Astrocyte (in vitro differentiated cells and primary cell): ENCODE data around the gene GLRX2. TPM values are rescaled to one million over a fixed set of nuclear protein-coding genes. Genes with fewer than 3 reads are reported as not detected.
"Not testable (repeated sequence)": the region's sequence is repeated elsewhere in the genome, so short reads cannot be mapped to it uniquely, and the experiment has no call there.

ENCODE experiments used
- DNase-seq: peaks from one replicate; pipeline ENCODE4 v3.0.0-alpha.2; 2010; ENCODE audit warnings: low read depth
- FAIRE-seq: peaks from 2 replicates; lab custom pipeline; 2011; peaks lifted over from hg19 to GRCh38; lab: Jason Lieb, UNC
- H2AFZ ChIP-seq: 2 replicates; pipeline ENCODE4 v1.6.0; 2012; ENCODE audit warnings: low read depth, low read length, inconsistent platforms
- H3K27ac ChIP-seq: 2 replicates; pipeline ENCODE4 v1.5.1; 2011; ENCODE audit warnings: low read depth, low read length, inconsistent platforms
- H3K27me3 ChIP-seq: 2 replicates; pipeline ENCODE4 v1.6.0; 2011; ENCODE audit warnings: low read length, inconsistent platforms; ENCODE audit not compliant: insufficient read depth
- H3K36me3 ChIP-seq: 2 replicates; pipeline ENCODE4 v1.5.1; 2011; ENCODE audit warnings: low read length, inconsistent platforms; ENCODE audit not compliant: insufficient read depth
- H3K4me1 ChIP-seq: 2 replicates; pipeline ENCODE4 v1.5.1; 2011; ENCODE audit warnings: low read length, inconsistent platforms; ENCODE audit not compliant: insufficient read depth
- H3K4me2 ChIP-seq: 2 replicates; pipeline ENCODE4 v1.6.0; 2012; ENCODE audit warnings: low read length, inconsistent platforms
- H3K4me3 ChIP-seq: 2 replicates; pipeline ENCODE4 v1.5.1; 2011; ENCODE audit warnings: low read depth, mild to moderate bottlenecking, low read length, inconsistent platforms; ENCODE audit not compliant: insufficient read depth
- H3K79me2 ChIP-seq: 2 replicates; pipeline ENCODE4 v1.6.0; 2012; ENCODE audit warnings: mild to moderate bottlenecking, low read length, inconsistent platforms; ENCODE audit not compliant: insufficient read depth
- H3K9ac ChIP-seq: 2 replicates; pipeline ENCODE4 v1.6.0; 2012; ENCODE audit warnings: mild to moderate bottlenecking, low read length, inconsistent platforms
- H3K9me3 ChIP-seq: 2 replicates; pipeline ENCODE4 v1.5.1; 2012; ENCODE audit warnings: low read depth, mild to moderate bottlenecking, low read length, inconsistent platforms; ENCODE audit not compliant: insufficient read depth
- H4K20me1 ChIP-seq: 2 replicates; pipeline ENCODE4 v1.6.0; 2012; ENCODE audit warnings: low read length, inconsistent platforms; ENCODE audit not compliant: insufficient read depth
- H3K27ac Mint-ChIP-seq: one replicate; pipeline ENCODE4 v1.8.0; 2021; ENCODE audit warnings: mild to moderate bottlenecking, mixed read lengths; ENCODE audit not compliant: unreplicated experiment
- H3K27me3 Mint-ChIP-seq: one replicate; pipeline ENCODE4 v1.8.0; 2021; ENCODE audit warnings: low read depth, mixed read lengths; ENCODE audit not compliant: unreplicated experiment
- H3K36me3 Mint-ChIP-seq: one replicate; pipeline ENCODE4 v1.8.0; 2021; ENCODE audit warnings: low read depth, mixed read lengths; ENCODE audit not compliant: unreplicated experiment
- H3K4me1 Mint-ChIP-seq: one replicate; pipeline ENCODE4 v1.8.0; 2021; ENCODE audit warnings: low read depth, mixed read lengths; ENCODE audit not compliant: unreplicated experiment
- H3K4me3 Mint-ChIP-seq: one replicate; pipeline ENCODE4 v1.8.0; 2021; ENCODE audit warnings: mild to moderate bottlenecking, moderate library complexity, mixed read lengths; ENCODE audit not compliant: unreplicated experiment
- H3K9me3 Mint-ChIP-seq: one replicate; pipeline ENCODE4 v1.8.0; 2021; ENCODE audit warnings: mild to moderate bottlenecking, mixed read lengths; ENCODE audit not compliant: unreplicated experiment
- CTCF ChIP-seq: IDR thresholded peaks from 2 replicates; pipeline ENCODE4 v1.5.1; 2011; ENCODE audit warnings: low read depth, mild to moderate bottlenecking, inconsistent platforms, low read length, moderate library complexity; ENCODE audit not compliant: insufficient read depth
- EZH2 ChIP-seq: IDR thresholded peaks from 2 replicates; pipeline ENCODE4 v1.6.1; 2012; ENCODE audit warnings: mild to moderate bottlenecking, low read length, inconsistent platforms; ENCODE audit not compliant: insufficient read depth
- total RNA-seq: library from RNA; stranded (reverse); gene quantifications from 2 replicates; pipeline ENCODE4 v1.2.1, GENCODE V29; 2021

Gene GLRX2
- total RNA-seq, 1 donor from 2014 or later = 37.1 TPM

- H2AFZ ChIP-seq = no peak overlapping the region
- H3K27ac ChIP-seq = no peak overlapping the region
- DNase-seq (no peak), FAIRE-seq (no peak)
- H3K36me3 ChIP-seq = no peaks in the 10 kb centered on the region
- no peaks in the 10 kb centered on the region for H3K9me3 ChIP-seq
- peaks cover 17% of the 10 kb centered on the region for H4K20me1 ChIP-seq
- no peak overlapping the region for H3K4me3 ChIP-seq
- Mint-ChIP-seq H3K4me3 (no peak overlapping the region), H3K27me3 (no peaks in the 10 kb centered on the region), H3K9me3 (no peaks in the 10 kb centered on the region), H3K27ac (no peak overlapping the region), H3K4me1 (peaks cover 13% of the 10 kb centered on the region), H3K36me3 (no peaks in the 10 kb centered on the region)
- peaks cover 24% of the 10 kb centered on the region for H3K4me1 ChIP-seq
- H3K9ac ChIP-seq = no peak overlapping the region
- H3K79me2 ChIP-seq = peaks cover 21% of the 10 kb centered on the region
- TF ChIP-seq CTCF (no peak), EZH2 (no peak)
- no peak overlapping the region for H3K4me2 ChIP-seq
- no peaks in the 10 kb centered on the region for H3K27me3 ChIP-seq
These were observed 13.9 kb upstream of the GLRX2 start for GRCh38 chr1:193118803-193119730.

DNA sequence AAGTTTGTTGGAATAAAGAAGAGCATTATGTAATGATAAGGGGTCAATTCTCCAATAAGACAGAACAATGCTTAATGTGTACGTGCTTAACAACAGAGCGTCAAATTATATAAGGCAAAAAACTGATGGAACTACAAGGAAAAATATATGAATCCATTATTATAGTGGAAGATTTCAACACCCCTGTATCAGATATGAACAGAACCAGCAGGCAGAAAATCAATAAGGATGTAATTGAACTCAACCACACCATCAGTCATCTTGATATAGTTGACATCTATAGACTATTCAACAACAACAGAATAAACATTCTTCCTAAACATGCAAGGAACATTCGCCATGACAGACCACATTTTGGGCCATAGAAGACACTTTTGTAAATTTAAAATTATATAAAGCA, 13.0 kb upstream of the GLRX2 start:
- TF ChIP-seq CTCF (no peak), EZH2 (no peak)
- no peaks in the 10 kb centered on the region for H3K27me3 Mint-ChIP-seq
- no peak overlapping the region for H3K9ac ChIP-seq
- no peaks in the 10 kb centered on the region for H3K9me3 Mint-ChIP-seq
- H3K4me3 ChIP-seq = no peak overlapping the region
- no peak overlapping the region for H3K4me3 Mint-ChIP-seq
- no peaks in the 10 kb centered on the region for H3K27me3 ChIP-seq
- H3K79me2 ChIP-seq = peaks cover 12% of the 10 kb centered on the region
- H3K9me3 ChIP-seq = no peaks in the 10 kb centered on the region
- H3K27ac Mint-ChIP-seq = no peak overlapping the region
- peaks cover under 1% of the 10 kb centered on the region for H3K36me3 Mint-ChIP-seq
- peaks cover 22% of the 10 kb centered on the region for H3K4me1 Mint-ChIP-seq
- no peak overlapping the region for H3K4me2 ChIP-seq
- no peaks in the 10 kb centered on the region for H3K36me3 ChIP-seq
- H3K4me1 ChIP-seq = peaks cover 15% of the 10 kb centered on the region
- no peak overlapping the region for H2AFZ ChIP-seq
- H3K27ac ChIP-seq = no peak overlapping the region
- peaks cover 8% of the 10 kb centered on the region for H4K20me1 ChIP-seq
- FAIRE-seq (no peak), DNase-seq (no peak)

DNA sequence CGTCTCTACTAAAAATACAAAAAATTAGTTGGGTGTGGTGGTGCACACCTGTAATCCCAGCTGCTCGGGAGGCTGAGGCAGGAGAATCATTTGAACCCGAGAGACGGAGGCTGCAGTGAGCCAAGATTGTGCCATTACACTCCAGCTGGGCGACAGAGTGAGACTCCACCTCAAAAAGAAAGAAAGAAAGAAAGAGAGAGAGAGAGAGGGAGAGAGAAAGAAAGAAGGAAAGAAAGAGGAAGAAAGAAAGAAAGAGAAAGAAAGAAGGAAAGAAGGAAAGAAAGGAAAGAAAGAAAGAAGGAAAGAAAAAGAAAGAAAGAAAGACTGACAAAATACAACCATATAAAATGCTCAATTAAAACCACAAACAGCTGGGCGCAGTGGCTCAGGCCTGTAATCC, 12.0 kb upstream of the GLRX2 start:
- FAIRE-seq, H3K36me3 Mint-ChIP-seq: not testable (repeated sequence)

More for the DNA sequence above, 12.0 kb upstream of the GLRX2 start:
- not testable (repeated sequence) for H3K9ac ChIP-seq, H3K9me3 ChIP-seq, H3K27ac Mint-ChIP-seq, H3K27me3 Mint-ChIP-seq, DNase-seq, H4K20me1 ChIP-seq, H3K9me3 Mint-ChIP-seq, H3K4me3 Mint-ChIP-seq, H3K4me2 ChIP-seq, H2AFZ ChIP-seq, H3K4me3 ChIP-seq, H3K79me2 ChIP-seq, H3K27ac ChIP-seq, H3K36me3 ChIP-seq, H3K27me3 ChIP-seq
- H3K4me1 Mint-ChIP-seq = peaks cover 27% of the 10 kb centered on the region
- peaks cover 17% of the 10 kb centered on the region for H3K4me1 ChIP-seq
